HG03469 (cell line): ENCODE measurements around the gene BORA.
"Not testable (repeated sequence)": the region's sequence is repeated elsewhere in the genome, so short reads cannot be mapped to it uniquely, and the experiment has no call there.

Experiments
- ATAC-seq: cut with Tn5 transposase; IDR thresholded peaks from one replicate; pipeline ENCODE4 v1.9.1; 2021; ENCODE audit warnings: mild to moderate bottlenecking, moderate library complexity, moderate number of reproducible peaks; ENCODE audit not compliant: unreplicated experiment

BORA gene

GRCh38 chr13:72760189-72760588, 32.5 kb downstream of the BORA start:
- ATAC-seq: no peak

GRCh38 chr13:72763411-72763810, 35.7 kb downstream of the BORA start:
- ATAC-seq: no peak

GRCh38 chr13:72774019-72774418, 46.3 kb downstream of the BORA start:
- ATAC-seq: no peak

- peak; percentile 97 for ATAC-seq
Observed at GRCh38 chr13:72781451-72782439, 54.0 kb downstream of the BORA start, which contains the start of the genes DIS3 and PIBF1. TSS of gene DIS3 (minus strand) at chr13:72781900. CDS start at chr13:72781832, 68 bp downstream. TSS of gene PIBF1 (plus strand) at chr13:72782133. CDS start at chr13:72783470, 1,337 bp downstream.

GRCh38 chr13:72782717-72783116, 55.0 kb downstream of the BORA start:
- no peak for ATAC-seq

GRCh38 chr13:72784679-72785078, 57.0 kb downstream of the BORA start:
- ATAC-seq: not testable (repeated sequence)

GRCh38 chr13:72788831-72789230, 61.1 kb downstream of the BORA start:
- no peak for ATAC-seq

GRCh38 chr13:72792640-72793039, 64.9 kb downstream of the BORA start:
- ATAC-seq: no peak

- ATAC-seq: no peak
Observed at GRCh38 chr13:72798817-72799216, 71.1 kb downstream of the BORA start.

GRCh38 chr13:72804301-72804700, 76.6 kb downstream of the BORA start:
- ATAC-seq: no peak
